ENCODE results near the gene STAT5B.

- TF ChIP-seq, protein P1, sequence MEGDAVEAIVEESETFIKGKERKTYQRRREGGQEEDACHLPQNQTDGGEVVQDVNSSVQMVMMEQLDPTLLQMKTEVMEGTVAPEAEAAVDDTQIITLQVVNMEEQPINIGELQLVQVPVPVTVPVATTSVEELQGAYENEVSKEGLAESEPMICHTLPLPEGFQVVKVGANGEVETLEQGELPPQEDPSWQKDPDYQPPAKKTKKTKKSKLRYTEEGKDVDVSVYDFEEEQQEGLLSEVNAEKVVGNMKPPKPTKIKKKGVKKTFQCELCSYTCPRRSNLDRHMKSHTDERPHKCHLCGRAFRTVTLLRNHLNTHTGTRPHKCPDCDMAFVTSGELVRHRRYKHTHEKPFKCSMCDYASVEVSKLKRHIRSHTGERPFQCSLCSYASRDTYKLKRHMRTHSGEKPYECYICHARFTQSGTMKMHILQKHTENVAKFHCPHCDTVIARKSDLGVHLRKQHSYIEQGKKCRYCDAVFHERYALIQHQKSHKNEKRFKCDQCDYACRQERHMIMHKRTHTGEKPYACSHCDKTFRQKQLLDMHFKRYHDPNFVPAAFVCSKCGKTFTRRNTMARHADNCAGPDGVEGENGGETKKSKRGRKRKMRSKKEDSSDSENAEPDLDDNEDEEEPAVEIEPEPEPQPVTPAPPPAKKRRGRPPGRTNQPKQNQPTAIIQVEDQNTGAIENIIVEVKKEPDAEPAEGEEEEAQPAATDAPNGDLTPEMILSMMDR (IDR thresholded peaks at IDR 0.05), result no peak
- no peak for TF ChIP-seq SIN3A (IDR thresholded peaks at IDR 0.05; ENCODE audit: borderline replicate concordance, insufficient read depth, low read depth, low read length)
Measured at GRCh38 chr17:42301022-42301421, 24.8 kb upstream of the STAT5B start.
